Trophoblast cell (in vitro differentiated cells and primary cell): Measurements from ENCODE around the gene METTL13.
A peak's percentile ranks its signal among the peaks of the same experiment; 100 is the strongest.

Experiments
- DNase-seq, 2 donors: peaks; one replicate each; pipeline ENCODE4 v3.0.0-alpha.2; 2016
- H2AFZ ChIP-seq: 2 replicates; pipeline ENCODE4 v1.6.1; 2013; ENCODE audit warnings: low read length, moderate library complexity, mild to moderate bottlenecking; ENCODE audit not compliant: insufficient read depth, poor library complexity
- H2AK5ac ChIP-seq: 2 replicates; pipeline ENCODE4 v1.6.1; 2013; ENCODE audit warnings: mild to moderate bottlenecking, low read length
- H2BK120ac ChIP-seq: 2 replicates; pipeline ENCODE4 v1.6.1; 2013; ENCODE audit warnings: low read length, mild to moderate bottlenecking, moderate library complexity; ENCODE audit not compliant: insufficient read depth, poor library complexity
- H2BK12ac ChIP-seq: 2 replicates; pipeline ENCODE4 v1.6.1; 2013; ENCODE audit warnings: mild to moderate bottlenecking, low read length, moderate library complexity
- H2BK5ac ChIP-seq: 2 replicates; pipeline ENCODE4 v1.6.1; 2013; ENCODE audit warnings: low read length, low read depth, moderate library complexity, mild to moderate bottlenecking; ENCODE audit not compliant: poor library complexity
- H3K14ac ChIP-seq: 2 replicates; pipeline ENCODE4 v1.6.1; 2013; ENCODE audit warnings: mild to moderate bottlenecking, low read length
- H3K18ac ChIP-seq: 2 replicates; pipeline ENCODE4 v1.6.1; 2013; ENCODE audit warnings: mild to moderate bottlenecking, low read length
- H3K23ac ChIP-seq: 2 replicates; pipeline ENCODE4 v1.6.1; 2013; ENCODE audit warnings: low read length
- H3K27ac ChIP-seq: 2 replicates; pipeline ENCODE4 v1.5.1; 2013; ENCODE audit warnings: low read depth, mild to moderate bottlenecking, inconsistent platforms, low read length, moderate library complexity
- H3K27me3 ChIP-seq: 2 replicates; pipeline ENCODE4 v1.6.1; 2013; ENCODE audit warnings: inconsistent platforms, mild to moderate bottlenecking, low read length, moderate library complexity; ENCODE audit not compliant: insufficient read depth
- H3K36me3 ChIP-seq, 2 experiments: 1 replicate in 1 of 2; 2 replicates in 1 of 2; pipeline ENCODE4 v1.6.1; 2013; ENCODE audit warnings: low read length in 2 of 2, mild to moderate bottlenecking in 2 of 2, moderate library complexity in 1 of 2; ENCODE audit not compliant: insufficient read depth in 2 of 2, control insufficient read depth in 1 of 2
- H3K4ac ChIP-seq: 2 replicates; pipeline ENCODE4 v1.6.1; 2013; ENCODE audit warnings: low read depth, mild to moderate bottlenecking, low read length, moderate library complexity
- H3K4me1 ChIP-seq, 2 experiments: 1 replicate in 1 of 2; 2 replicates in 1 of 2; pipeline ENCODE4 v1.6.1; 2013; ENCODE audit warnings: low read length in 2 of 2, mild to moderate bottlenecking in 2 of 2, moderate library complexity in 1 of 2; ENCODE audit not compliant: insufficient read depth in 2 of 2, control insufficient read depth in 1 of 2
- H3K4me2 ChIP-seq: 2 replicates; pipeline ENCODE4 v1.6.1; 2013; ENCODE audit warnings: inconsistent platforms, mild to moderate bottlenecking, low read length, moderate library complexity
- H3K4me3 ChIP-seq: 2 replicates; pipeline ENCODE4 v1.5.1; 2013; ENCODE audit warnings: mild to moderate bottlenecking, low read depth, low read length, inconsistent platforms
- H3K79me1 ChIP-seq: one replicate; pipeline ENCODE4 v1.6.1; 2013; ENCODE audit warnings: low read length
- H3K79me2 ChIP-seq: 2 replicates; pipeline ENCODE4 v1.6.1; 2013; ENCODE audit warnings: low read length, mild to moderate bottlenecking; ENCODE audit not compliant: control insufficient read depth, insufficient read depth, poor library complexity
- H3K9ac ChIP-seq: 2 replicates; pipeline ENCODE4 v1.6.1; 2013; ENCODE audit warnings: mild to moderate bottlenecking, low read length
- H3K9me3 ChIP-seq: 2 replicates; pipeline ENCODE4 v1.6.1; 2013; ENCODE audit warnings: low read depth, mild to moderate bottlenecking, control low read depth, inconsistent platforms, low read length; ENCODE audit not compliant: insufficient read depth
- H4K12ac ChIP-seq: 2 replicates; pipeline ENCODE4 v1.6.1; 2013; ENCODE audit warnings: low read depth, mild to moderate bottlenecking, low read length, moderate library complexity
- H4K8ac ChIP-seq: 2 replicates; pipeline ENCODE4 v1.6.1; 2013; ENCODE audit warnings: low read depth, mild to moderate bottlenecking, low read length, moderate library complexity
- H4K91ac ChIP-seq: one replicate; pipeline ENCODE4 v1.6.1; 2013; ENCODE audit warnings: low read depth, mild to moderate bottlenecking, low read length, moderate library complexity
- WGBS: extraction: QIAGEN DNeasy Blood & Tissue Kit; methylation state at CpG from one replicate; pipeline ENCODE4 v1.1.7; 2013; ENCODE audit warnings: missing lambda C conversion rate; ENCODE audit not compliant: insufficient read length, insufficient coverage; ENCODE audit errors: extremely low coverage; 5-methylcytosine and 5-hydroxymethylcytosine counted together

METTL13 gene

GRCh38 chr1:171740356-171740863, 41.0 kb upstream of the METTL13 start:
- H3K23ac ChIP-seq: no peak overlapping the region
- no peak overlapping the region for H3K27ac ChIP-seq
- no peak overlapping the region for H3K9ac ChIP-seq
- no peak overlapping the region for H3K4me2 ChIP-seq
- H2BK5ac ChIP-seq: no peak overlapping the region
- H3K27me3 ChIP-seq: no peaks in the 10 kb centered on the region
- peaks cover 1% of the 10 kb centered on the region for H3K9me3 ChIP-seq
- no peak overlapping the region for H2AK5ac ChIP-seq
- no peaks in the 10 kb centered on the region for H3K4me1 ChIP-seq
- no peak overlapping the region for H4K8ac ChIP-seq
- no peak overlapping the region for H4K12ac ChIP-seq
- no peak overlapping the region for H2AFZ ChIP-seq
- DNase-seq: no peak
- H2BK12ac ChIP-seq: no peak overlapping the region
- no peak overlapping the region for H2BK120ac ChIP-seq
- no peak overlapping the region for H3K4me3 ChIP-seq
- peaks cover 5% of the 10 kb centered on the region for H3K79me2 ChIP-seq
- peaks cover 4 to 6% of the 10 kb centered on the region in 2 experiments for H3K36me3 ChIP-seq
- H3K4ac ChIP-seq: no peak overlapping the region
- H4K91ac ChIP-seq: no peak overlapping the region
- WGBS: no CpG with 5 or more reads among the region's 2 CpGs
- H3K18ac ChIP-seq: no peak overlapping the region
- H3K14ac ChIP-seq: no peak overlapping the region
- H3K79me1 ChIP-seq: peaks cover 12% of the 10 kb centered on the region

GRCh38 chr1:171740987-171741871, 40.2 kb upstream of the METTL13 start:
- peak overlapping the region; percentile 77 for H4K91ac ChIP-seq
- H3K18ac ChIP-seq: peak overlapping the region; percentile 19
- peak overlapping the region; percentile 76 for H3K14ac ChIP-seq
- no peaks in the 10 kb centered on the region for H3K27me3 ChIP-seq
- peak overlapping the region; percentile 25 for H2BK5ac ChIP-seq
- peaks cover 5% of the 10 kb centered on the region for H3K79me2 ChIP-seq
- no CpG with 5 or more reads among the region's 28 CpGs for WGBS
- H3K9ac ChIP-seq: peak overlapping the region; percentile 78
- H3K4me1 ChIP-seq: no peaks in the 10 kb centered on the region
- peaks cover 12% of the 10 kb centered on the region for H3K79me1 ChIP-seq
- H2BK12ac ChIP-seq: no peak overlapping the region
- H2AFZ ChIP-seq: peak overlapping the region; percentile 89
- peak overlapping the region; percentile 86 for H3K4me3 ChIP-seq
- H3K27ac ChIP-seq: peak overlapping the region; percentile 54
- H3K9me3 ChIP-seq: peaks cover 1% of the 10 kb centered on the region
- H2AK5ac ChIP-seq: peak overlapping the region; percentile 55
- peak overlapping the region; percentile 86 for H4K12ac ChIP-seq
- H2BK120ac ChIP-seq: peak overlapping the region; percentile 61
- H3K23ac ChIP-seq: no peak overlapping the region
- peak overlapping the region; percentile 65 for H3K4ac ChIP-seq
- peak overlapping the region; percentile 95 for H4K8ac ChIP-seq
- peaks cover 4 to 6% of the 10 kb centered on the region in 2 experiments for H3K36me3 ChIP-seq
- peak overlapping the region; percentile 97 for H3K4me2 ChIP-seq
- DNase-seq: peak; percentile 12 to 39

- H3K18ac ChIP-seq: peak within 1 kb of the TSS; percentile 19
- H3K4ac ChIP-seq: peak within 1 kb of the TSS; percentile 65
- H3K79me2 ChIP-seq: peaks cover 5% of the 10 kb centered on the region
- H3K4me1 ChIP-seq: no peaks in the 10 kb centered on the region
- H2AK5ac ChIP-seq: peak within 1 kb of the TSS; percentile 55
- peak within 1 kb of the TSS; percentile 95 for H4K8ac ChIP-seq
- peaks cover 12% of the 10 kb centered on the region for H3K79me1 ChIP-seq
- peak within 1 kb of the TSS; percentile 86 for H4K12ac ChIP-seq
- H3K9ac ChIP-seq: peak within 1 kb of the TSS; percentile 78
- DNase-seq: peak; percentile 80 to 87
- H3K4me3 ChIP-seq: peak within 1 kb of the TSS; percentile 86
- no peak within 1 kb of the TSS for H2BK12ac ChIP-seq
- H4K91ac ChIP-seq: peak within 1 kb of the TSS; percentile 77
- H3K9me3 ChIP-seq: peaks cover 1% of the 10 kb centered on the region
- H3K36me3 ChIP-seq: peaks cover 2 to 3% of the 10 kb centered on the region in 2 experiments
- no CpG with 5 or more reads among the region's 57 CpGs for WGBS
- peak within 1 kb of the TSS; percentile 52 for H2BK5ac ChIP-seq
- H2AFZ ChIP-seq: peak within 1 kb of the TSS; percentile 89
- H2BK120ac ChIP-seq: peak within 1 kb of the TSS; percentile 61
- no peak within 1 kb of the TSS for H3K23ac ChIP-seq
- H3K27ac ChIP-seq: peak within 1 kb of the TSS; percentile 77
- no peaks in the 10 kb centered on the region for H3K27me3 ChIP-seq
- peak within 1 kb of the TSS; percentile 76 for H3K14ac ChIP-seq
- H3K4me2 ChIP-seq: peak within 1 kb of the TSS; percentile 97
Measured at GRCh38 chr1:171741872-171742576, 39.4 kb upstream of the METTL13 start, which contains the start of gene VAMP4. Gene VAMP4, minus strand, starts transcription at chr1:171742065. Its CDS starts 3,651 bp downstream, at chr1:171738414.

GRCh38 chr1:171742577-171742922, 38.9 kb upstream of the METTL13 start:
- Histone ChIP-seq H3K27ac (peak overlapping the region; percentile 77), H3K79me2 (peaks cover 5% of the 10 kb centered on the region), H3K27me3 (no peaks in the 10 kb centered on the region), H3K4ac (no peak overlapping the region), H4K91ac (no peak overlapping the region), H3K14ac (no peak overlapping the region), H2BK120ac (no peak overlapping the region), H3K79me1 (peaks cover 12% of the 10 kb centered on the region), H4K12ac (peak overlapping the region; percentile 20), H3K4me3 (peak overlapping the region; percentile 86), H3K23ac (no peak overlapping the region), H2AFZ (peak overlapping the region; percentile 47), H3K18ac (no peak overlapping the region), H3K9me3 (peaks cover 1% of the 10 kb centered on the region), H3K36me3 (peaks cover 2 to 3% of the 10 kb centered on the region in 2 experiments), H3K4me2 (peak overlapping the region; percentile 74), H3K4me1 (no peaks in the 10 kb centered on the region), H4K8ac (peak overlapping the region; percentile 73), H2BK5ac (peak overlapping the region; percentile 14), H3K9ac (peak overlapping the region; percentile 76), H2BK12ac (no peak overlapping the region), H2AK5ac (no peak overlapping the region)
- peak; percentile 32 to 63 for DNase-seq
- WGBS: no CpG with 5 or more reads among the region's 14 CpGs
